Prostate gland (tissue), 2 donors: ENCODE measurements around the gene PRPF18. TPM values are rescaled to one million over a fixed set of nuclear protein-coding genes. Genes with fewer than 3 reads are reported as not detected.

Source experiments
- DNase-seq: peaks from one replicate; pipeline ENCODE4 v3.0.0-alpha.2; 2019; ENCODE audit warnings: low spot score
- H3K27ac ChIP-seq, 2 donors: fragments of 200-600 bp; sonication (generic); 2 replicates each; pipeline ENCODE4 v1.5.1; 2017 to 2019
- H3K27me3 ChIP-seq: fragments of 200-600 bp; sonication (generic); replicated peaks from 2 replicates; pipeline ENCODE4 v1.5.1; 2019; ENCODE audit not compliant: insufficient read depth
- H3K36me3 ChIP-seq, 2 donors: fragments of 200-600 bp; sonication (generic); 1 replicate in 1 of 2; 2 replicates in 1 of 2; pipeline versions ENCODE4 v1.5.1 to v1.8.1; 2017 to 2019
- H3K4me1 ChIP-seq: fragments of 200-600 bp; sonication (generic); replicated peaks from 2 replicates; pipeline ENCODE4 v1.5.1; 2019
- H3K4me3 ChIP-seq, 2 donors: fragments of 200-600 bp; sonication (generic); 2 replicates each; pipeline ENCODE4 v1.5.1; 2017 to 2019
- H3K9me3 ChIP-seq: fragments of 200-600 bp; sonication (generic); 2 replicates; pipeline ENCODE4 v1.5.1; 2017
- POLR2A ChIP-seq: fragments of 450-650 bp; IDR thresholded peaks from one replicate; pipeline ENCODE4 v1.6.1; 2016; ENCODE audit warnings: antibody characterized with exemption, mild to moderate bottlenecking
- POLR2AphosphoS5 ChIP-seq: sonication (generic); formaldehyde crosslinking; IDR thresholded peaks from one replicate; pipeline ENCODE4 v1.6.1; 2017; ENCODE audit warnings: antibody characterized with exemption
- WGBS: methylation state at CpG from one replicate; pipeline ENCODE4 v1.1.5; 2018; 5-methylcytosine and 5-hydroxymethylcytosine counted together
- intact Hi-C: fragments of 100-400 bp; cut with DNase I; formaldehyde crosslinking; loops from one replicate; pipeline ENCODE4 v1.14.2; 2022
- total RNA-seq, 2 donors: library from RNA; depleted of rRNA; stranded (reverse); fragments of >200 nt; gene quantifications; one replicate each; pipeline ENCODE4 v1.1.0, GENCODE V29; 2016
- TF ChIP-seq, protein P1 (sequence below), 4 experiments: fragments of 200-600 bp in 2 of 4; fragments of 450-650 bp in 2 of 4; sonication (generic) in 2 of 4; IDR thresholded peaks; 1 replicate in 3 of 4; 2 replicates in 1 of 4; pipeline ENCODE4 v1.5.1; 2016 to 2019; ENCODE audit warnings: antibody characterized with exemption in 4 of 4, mild to moderate bottlenecking in 2 of 4, moderate library complexity in 2 of 4

PRPF18 gene
- total RNA-seq, 2 donors from 2014 or later: 23.1 to 31.1 TPM

DNA sequence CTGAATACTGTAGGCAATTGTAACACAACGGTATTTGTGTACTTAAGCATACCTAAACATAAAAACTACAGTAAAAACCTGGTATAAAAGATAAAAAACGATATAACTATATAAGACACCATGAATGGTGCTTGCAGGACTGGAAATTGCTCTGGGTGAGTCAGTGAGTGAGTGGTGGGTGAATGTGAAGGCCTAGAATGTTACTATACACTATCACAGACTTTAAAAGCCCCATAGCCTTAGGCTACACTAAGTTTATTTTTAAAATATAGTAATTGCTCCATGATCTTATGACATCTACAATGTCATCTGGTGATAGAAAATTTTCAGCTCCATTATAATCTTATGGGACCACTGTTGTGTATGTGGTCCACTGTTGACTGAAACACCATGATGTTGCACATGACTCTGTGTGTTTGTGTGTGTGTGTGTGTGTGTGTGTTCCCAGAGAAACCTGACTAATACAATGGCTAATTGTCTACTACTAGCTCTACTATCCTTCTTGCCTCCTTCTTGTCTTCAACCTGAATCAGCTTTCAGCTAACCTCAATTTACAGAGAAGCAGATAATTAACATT, 27.6 kb upstream of the PRPF18 start:
- TF ChIP-seq, protein P1, sequence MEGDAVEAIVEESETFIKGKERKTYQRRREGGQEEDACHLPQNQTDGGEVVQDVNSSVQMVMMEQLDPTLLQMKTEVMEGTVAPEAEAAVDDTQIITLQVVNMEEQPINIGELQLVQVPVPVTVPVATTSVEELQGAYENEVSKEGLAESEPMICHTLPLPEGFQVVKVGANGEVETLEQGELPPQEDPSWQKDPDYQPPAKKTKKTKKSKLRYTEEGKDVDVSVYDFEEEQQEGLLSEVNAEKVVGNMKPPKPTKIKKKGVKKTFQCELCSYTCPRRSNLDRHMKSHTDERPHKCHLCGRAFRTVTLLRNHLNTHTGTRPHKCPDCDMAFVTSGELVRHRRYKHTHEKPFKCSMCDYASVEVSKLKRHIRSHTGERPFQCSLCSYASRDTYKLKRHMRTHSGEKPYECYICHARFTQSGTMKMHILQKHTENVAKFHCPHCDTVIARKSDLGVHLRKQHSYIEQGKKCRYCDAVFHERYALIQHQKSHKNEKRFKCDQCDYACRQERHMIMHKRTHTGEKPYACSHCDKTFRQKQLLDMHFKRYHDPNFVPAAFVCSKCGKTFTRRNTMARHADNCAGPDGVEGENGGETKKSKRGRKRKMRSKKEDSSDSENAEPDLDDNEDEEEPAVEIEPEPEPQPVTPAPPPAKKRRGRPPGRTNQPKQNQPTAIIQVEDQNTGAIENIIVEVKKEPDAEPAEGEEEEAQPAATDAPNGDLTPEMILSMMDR (IDR thresholded peaks at IDR 0.05): no peak
- no peak for TF ChIP-seq POLR2AphosphoS5
- intact Hi-C loops: no loop called here
- Histone ChIP-seq H3K27ac (no peak overlapping the region), H3K27me3 (no peaks in the 10 kb centered on the region), H3K4me1 (no peaks in the 10 kb centered on the region), H3K9me3 (no peaks in the 10 kb centered on the region), H3K36me3 (no peaks in the 10 kb centered on the region), H3K4me3 (no peak overlapping the region)
- 51% methylated on average over 2 of the region's 2 CpGs for WGBS
- DNase-seq: no peak

DNA sequence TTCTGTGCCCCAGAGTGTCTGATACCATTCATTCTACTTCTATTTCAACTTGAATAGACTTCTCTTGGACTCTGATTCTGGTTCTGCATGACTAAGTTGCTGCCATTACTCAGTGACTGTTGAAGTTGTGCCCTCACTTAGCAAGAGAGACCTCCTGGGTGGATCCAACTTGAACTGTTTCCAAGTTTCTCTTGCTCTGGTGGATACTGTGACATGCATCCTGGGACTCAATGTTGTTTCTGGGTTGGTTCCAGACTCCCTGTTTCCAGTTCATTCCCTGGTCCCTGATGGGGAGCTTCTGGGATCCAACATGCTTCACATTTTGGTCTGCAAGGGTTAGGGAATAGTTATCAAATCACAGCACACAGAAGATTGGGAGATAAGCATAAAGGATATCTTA, 26.2 kb upstream of the PRPF18 start:
- intact Hi-C loops: no loop called here
- Histone ChIP-seq H3K4me1 (no peaks in the 10 kb centered on the region), H3K4me3 (no peak overlapping the region), H3K36me3 (no peaks in the 10 kb centered on the region), H3K27me3 (no peaks in the 10 kb centered on the region), H3K27ac (no peak overlapping the region), H3K9me3 (no peaks in the 10 kb centered on the region)
- DNase-seq: no peak
- TF ChIP-seq POLR2AphosphoS5 (no peak), POLR2A (no peak)
- TF ChIP-seq, protein P1 (IDR thresholded peaks at IDR 0.05): no peak

DNA sequence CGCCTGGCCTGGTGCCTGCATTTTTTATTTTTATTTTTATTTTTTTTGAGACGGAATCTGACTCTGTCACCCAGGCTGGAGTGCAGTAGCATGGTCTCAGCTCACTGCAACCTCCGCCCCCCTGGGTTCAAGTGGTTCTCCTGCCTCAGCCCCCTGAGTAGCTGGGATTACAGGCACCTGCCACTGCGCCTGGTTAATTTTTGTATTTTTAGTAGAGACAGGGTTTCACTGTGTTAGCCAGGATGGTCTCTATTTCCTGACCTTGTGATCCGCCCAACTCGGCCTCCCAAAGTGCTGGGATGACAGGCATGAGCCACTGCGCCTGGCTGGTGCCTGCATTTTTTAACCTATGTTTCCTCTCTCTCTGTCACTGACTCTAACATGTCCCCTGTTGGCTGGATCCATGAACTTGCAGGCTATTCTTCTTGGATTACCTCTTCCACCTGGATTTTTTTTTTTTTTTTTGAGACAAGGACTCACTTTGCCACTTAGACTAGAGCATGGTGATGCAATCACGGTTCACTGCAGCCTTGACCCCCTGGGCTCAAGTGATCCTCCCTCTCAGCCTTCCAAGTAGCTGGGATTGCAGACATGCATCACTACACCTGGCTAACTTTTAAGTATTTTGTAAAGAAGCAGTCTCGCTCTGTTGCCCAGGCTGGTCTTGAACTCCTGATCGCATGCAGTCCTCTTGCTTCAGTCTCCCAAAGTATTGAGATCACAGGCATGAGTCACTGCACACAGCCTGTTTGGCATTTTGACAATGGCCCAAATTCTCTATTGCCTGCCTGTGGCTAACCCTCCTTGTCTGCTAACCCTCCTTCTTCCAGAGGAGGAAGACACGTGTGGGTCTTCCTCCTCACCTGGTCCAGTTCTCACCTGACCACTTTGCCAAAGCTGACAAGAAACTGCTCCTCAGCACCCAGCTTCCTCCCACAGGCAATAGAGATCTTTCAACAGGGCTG, 23.0 kb upstream of the PRPF18 start:
- TF ChIP-seq POLR2A (no peak), POLR2AphosphoS5 (no peak)
- TF ChIP-seq, protein P1 (IDR thresholded peaks at IDR 0.05): no peak
- no peak overlapping the region for H3K27ac ChIP-seq

DNA sequence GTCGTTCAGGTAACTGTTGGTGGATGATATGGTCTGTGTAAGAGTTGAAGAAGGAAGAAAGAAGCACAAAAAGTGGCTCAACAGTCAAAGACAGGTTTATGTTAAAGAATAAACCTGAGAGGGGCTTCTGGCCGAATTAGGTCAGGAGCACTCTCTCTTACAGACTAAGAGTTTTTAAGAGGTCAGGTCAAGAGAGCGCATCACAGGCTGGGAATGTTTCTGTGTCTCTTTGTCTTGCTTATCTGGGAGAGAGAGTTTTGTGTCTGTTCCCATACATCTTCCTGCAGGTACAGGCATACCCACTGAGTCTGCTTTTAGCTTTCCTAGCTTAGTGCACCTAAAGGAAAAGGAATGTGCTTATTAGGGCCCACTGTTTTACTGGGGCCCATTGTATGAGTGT, 22.2 kb upstream of the PRPF18 start:
- Histone ChIP-seq H3K9me3 (no peaks in the 10 kb centered on the region), H3K27me3 (no peaks in the 10 kb centered on the region), H3K4me3 (no peak overlapping the region), H3K36me3 (no peaks in the 10 kb centered on the region), H3K4me1 (no peaks in the 10 kb centered on the region), H3K27ac (no peak overlapping the region)
- intact Hi-C loops: no loop called here
- 92% methylated on average over 3 of the region's 3 CpGs for WGBS
- DNase-seq: no peak
- TF ChIP-seq POLR2AphosphoS5: no peak
- TF ChIP-seq, protein P1 (IDR thresholded peaks at IDR 0.05): no peak
- TF ChIP-seq POLR2A: no peak

More for the DNA sequence above, 23.0 kb upstream of the PRPF18 start:
- H3K4me1 ChIP-seq: no peaks in the 10 kb centered on the region
- no peaks in the 10 kb centered on the region for H3K36me3 ChIP-seq
- intact Hi-C loops: no loop called here
- H3K4me3 ChIP-seq: no peak overlapping the region
- no peak for DNase-seq
- H3K27me3 ChIP-seq: no peaks in the 10 kb centered on the region
- no peaks in the 10 kb centered on the region for H3K9me3 ChIP-seq
- 92% methylated on average over 11 of the region's 11 CpGs for WGBS
